ENCODE results near the gene EMID1. TPM values are rescaled to one million over a fixed set of nuclear protein-coding genes. Genes with fewer than 3 reads are reported as not detected.

EMID1 gene
- total RNA-seq, 1 experiment from 2014 or later, result not detected

Small RNAs within 50 kb of the gene (small RNA-seq; reads per million reads assigned to genes)
- gene RNU6-1219P, result not detected

Other genes with a start within 250 kb of the EMID1 start
- gene C22orf31, start 144.1 kb upstream of the EMID1 start, total RNA-seq (2014; rRNA removed; shearing (Covaris generic)), result not detected in 2 replicates
- 0.92 and 2.7 TPM in 2 replicates for gene KREMEN1, start 132.9 kb upstream of the EMID1 start, total RNA-seq (2014; rRNA removed; shearing (Covaris generic))
- gene RHBDD3, start 62.1 kb downstream of the EMID1 start, total RNA-seq (2014; rRNA removed; shearing (Covaris generic)), result 35.8 and 37.7 TPM in 2 replicates
- gene EWSR1, start 62.4 kb downstream of the EMID1 start, total RNA-seq (2014; rRNA removed; shearing (Covaris generic)), result 256 and 340 TPM in 2 replicates
- gene GAS2L1, start 100.8 kb downstream of the EMID1 start, total RNA-seq (2014; rRNA removed; shearing (Covaris generic)), result 52.7 and 57.5 TPM in 2 replicates
- 1.5 and 3.6 TPM in 2 replicates for gene RASL10A, start 109.8 kb downstream of the EMID1 start, total RNA-seq (2014; rRNA removed; shearing (Covaris generic))
- 88.1 and 116 TPM in 2 replicates for gene AP1B1, start 182.7 kb downstream of the EMID1 start, total RNA-seq (2014; rRNA removed; shearing (Covaris generic))
- not detected in 2 replicates for gene RFPL1, start 232.7 kb downstream of the EMID1 start, total RNA-seq (2014; rRNA removed; shearing (Covaris generic))